NCI-H2196 (cell line): ENCODE measurements around the gene UQCC2.

Source experiments
- DNase-seq: peaks from one replicate; lab custom pipeline; 2025; ENCODE audit not compliant: unreplicated experiment; lab: John Stamatoyannopoulos, UW

Gene UQCC2

GRCh38 chr6:33692078-33692759, 19.3 kb downstream of the UQCC2 start:
- no peak for DNase-seq

GRCh38 chr6:33691456-33692077, 19.9 kb downstream of the UQCC2 start:
- no peak for DNase-seq

GRCh38 chr6:33690766-33691165, 20.7 kb downstream of the UQCC2 start:
- no peak for DNase-seq

- DNase-seq, result no peak
Observed at GRCh38 chr6:33689879-33690278, 21.6 kb downstream of the UQCC2 start.

GRCh38 chr6:33689148-33689494, 22.4 kb downstream of the UQCC2 start:
- no peak for DNase-seq

GRCh38 chr6:33688451-33689147, 22.9 kb downstream of the UQCC2 start:
- DNase-seq, result no peak

GRCh38 chr6:33688006-33688405, 23.5 kb downstream of the UQCC2 start:
- no peak for DNase-seq

GRCh38 chr6:33686981-33687975, 24.2 kb downstream of the UQCC2 start:
- DNase-seq, result no peak

- no peak for DNase-seq
Observed at GRCh38 chr6:33686225-33686924, 25.1 kb downstream of the UQCC2 start.

- DNase-seq, result no peak
Observed at GRCh38 chr6:33685411-33686224, 25.9 kb downstream of the UQCC2 start.

- no peak for DNase-seq
Observed at GRCh38 chr6:33684983-33685382, 26.5 kb downstream of the UQCC2 start.

GRCh38 chr6:33684428-33684896, 27.0 kb downstream of the UQCC2 start:
- no peak for DNase-seq

GRCh38 chr6:33683576-33684427, 27.7 kb downstream of the UQCC2 start:
- no peak for DNase-seq

- no peak for DNase-seq
Observed at GRCh38 chr6:33683051-33683571, 28.4 kb downstream of the UQCC2 start.

- DNase-seq, result no peak
Observed at GRCh38 chr6:33682341-33682740, 29.2 kb downstream of the UQCC2 start.

GRCh38 chr6:33679761-33680160, 31.7 kb downstream of the UQCC2 start:
- no peak for DNase-seq

- no peak for DNase-seq
Observed at GRCh38 chr6:33678932-33679490, 32.5 kb downstream of the UQCC2 start.
